Endothelial cell of umbilical vein (primary cell): ENCODE data around the gene SSBP3. TPM values are rescaled to one million over a fixed set of nuclear protein-coding genes. Genes with fewer than 3 reads are reported as not detected.

ENCODE experiments used
- BruUV-seq: library from RNA; stranded (reverse); fragments of 400-500 nt; replicated peaks from 2 replicates; lab custom pipeline; 2021; lab: Mats Ljungman, UMichigan
- CTCF ChIA-PET: fragments of 300-600, 350-600 bp; sonication (Branson Sonifier 250); formaldehyde crosslinking; loops from one replicate; lab custom pipeline; 2021; ENCODE audit warnings: antibody characterized with exemption, inconsistent platforms; lab: Charles Lee
- POLR2A ChIA-PET: fragments of 300-600, 350-600 bp; sonication (Branson Sonifier 250); formaldehyde crosslinking; loops from one replicate; lab custom pipeline; 2021; ENCODE audit warnings: antibody characterized with exemption, inconsistent platforms; lab: Charles Lee
- DNase-seq: peaks from one replicate; pipeline ENCODE4 v3.0.0-alpha.2; 2011; ENCODE audit warnings: low read depth, low spot score
- FAIRE-seq: peaks from 2 replicates; lab custom pipeline; 2011; peaks lifted over from hg19 to GRCh38; lab: Jason Lieb, UNC
- H2AFZ ChIP-seq: 2 replicates; pipeline ENCODE4 v1.6.0; 2012; ENCODE audit warnings: low read depth, low read length, control low read depth, inconsistent platforms
- H3K27ac ChIP-seq: 2 replicates; pipeline ENCODE4 v1.5.1; 2011; ENCODE audit warnings: low read depth, mild to moderate bottlenecking, control low read depth, low read length, moderate library complexity; ENCODE audit not compliant: insufficient read depth
- H3K27me3 ChIP-seq, 2 experiments: 2 replicates each; pipeline versions ENCODE4 v1.6.0 to v1.6.1; 2011; ENCODE audit warnings: low read length in 2 of 2, mixed read lengths in 1 of 2; ENCODE audit not compliant: control insufficient read depth in 2 of 2, insufficient read depth in 2 of 2
- H3K36me3 ChIP-seq, 2 experiments: 2 replicates in 1 of 2; 3 replicates in 1 of 2; pipeline ENCODE4 v1.5.1; 2011; ENCODE audit warnings: low read length in 2 of 2, mild to moderate bottlenecking in 1 of 2, moderate library complexity in 1 of 2; ENCODE audit not compliant: control insufficient read depth in 2 of 2, insufficient read depth in 2 of 2; ENCODE audit errors: extremely low read depth in 1 of 2
- H3K4me1 ChIP-seq: 3 replicates; pipeline ENCODE4 v1.5.1; 2011; ENCODE audit warnings: mild to moderate bottlenecking, low read length; ENCODE audit not compliant: control insufficient read depth, insufficient read depth; ENCODE audit errors: extremely low read depth
- H3K4me2 ChIP-seq: 2 replicates; pipeline ENCODE4 v1.6.1; 2011; ENCODE audit warnings: low read length, control low read depth, mixed read lengths; ENCODE audit not compliant: insufficient read depth
- H3K4me3 ChIP-seq, 3 experiments: fragments of 200-600 bp in 1 of 3; sonication (generic), shearing (Covaris generic) in 1 of 3; replicated peaks in 1 of 3; 2 replicates each; pipeline ENCODE4 v1.5.1; 2011 to 2016; ENCODE audit warnings: control low read depth in 3 of 3, low read length in 3 of 3, mild to moderate bottlenecking in 2 of 3, inconsistent platforms in 1 of 3, low read depth in 1 of 3, moderate library complexity in 1 of 3; ENCODE audit not compliant: insufficient read depth in 1 of 3
- H3K79me2 ChIP-seq: 2 replicates; pipeline ENCODE4 v1.6.0; 2012; ENCODE audit warnings: low read length, inconsistent platforms; ENCODE audit not compliant: control insufficient read depth, insufficient read depth
- H3K9ac ChIP-seq: replicated peaks from 2 replicates; pipeline ENCODE3; 2011; ENCODE audit warnings: low read length, control low read depth; ENCODE audit not compliant: insufficient read depth; ENCODE audit errors: extremely low read depth
- H3K9me1 ChIP-seq: replicated peaks from 3 replicates; pipeline ENCODE4 v1.6.0; 2011; ENCODE audit warnings: mild to moderate bottlenecking, low read length; ENCODE audit not compliant: control insufficient read depth, insufficient read depth; ENCODE audit errors: extremely low read depth
- H3K9me3 ChIP-seq: replicated peaks from 2 replicates; pipeline ENCODE4 v1.5.1; 2012; ENCODE audit warnings: low read length, inconsistent platforms; ENCODE audit not compliant: control insufficient read depth, insufficient read depth
- H4K20me1 ChIP-seq: replicated peaks from 2 replicates; pipeline ENCODE3; 2011; ENCODE audit warnings: mild to moderate bottlenecking, low read length; ENCODE audit not compliant: control insufficient read depth, insufficient read depth; ENCODE audit errors: extremely low read depth
- EZH2 ChIP-seq: IDR thresholded peaks from 2 replicates; pipeline ENCODE4 v1.6.1; 2012; ENCODE audit warnings: borderline replicate concordance, low read depth, mild to moderate bottlenecking, moderate library complexity, low read length, inconsistent platforms; ENCODE audit not compliant: severe bottlenecking
- FOS ChIP-seq: IDR thresholded peaks from 2 replicates; pipeline ENCODE4 v1.6.1; 2011; ENCODE audit warnings: mild to moderate bottlenecking, low read length, moderate library complexity, borderline replicate concordance; ENCODE audit not compliant: insufficient read depth
- GATA2 ChIP-seq: IDR thresholded peaks from 2 replicates; pipeline ENCODE4 v1.7.0; 2011; ENCODE audit warnings: low read depth, mild to moderate bottlenecking, moderate library complexity, mixed read lengths, low read length; ENCODE audit not compliant: insufficient read length, insufficient read depth
- JUN ChIP-seq: IDR thresholded peaks from 2 replicates; pipeline ENCODE4 v1.6.1; 2011; ENCODE audit warnings: borderline replicate concordance, low read depth; ENCODE audit not compliant: insufficient read length, insufficient read depth
- MYC ChIP-seq: IDR thresholded peaks from one replicate; pipeline ENCODE4 v1.6.1; 2011; ENCODE audit warnings: mild to moderate bottlenecking, low read depth, low read length
- POLR2A ChIP-seq: IDR thresholded peaks from 2 replicates; pipeline ENCODE4 v1.6.1; 2012; ENCODE audit warnings: low read depth, mild to moderate bottlenecking, control low read depth, low read length
- POLR2AphosphoS5 ChIP-seq: IDR thresholded peaks from 2 replicates; pipeline ENCODE4 v1.6.1; 2012; ENCODE audit warnings: low read depth, mild to moderate bottlenecking, control low read depth, low read length, moderate library complexity; ENCODE audit not compliant: insufficient read depth
- dilution Hi-C: fragments of 300-500 bp; cut with MboI; formaldehyde crosslinking; loops from one replicate; pipeline ENCODE4 v1.15.0; 2019; ENCODE audit warnings: low sequenced_read_pairs; ENCODE audit not compliant: extremely low pct_ligation_motif_present
- intact Hi-C: fragments of 100-400 bp; cut with micrococcal nuclease; formaldehyde crosslinking; loops from one replicate; pipeline ENCODE4 v1.10.0; 2022
- polyA plus RNA-seq, 4 experiments: library from polyadenylated mRNA; depleted of rRNA in 3 of 4; stranded (reverse) in 3 of 4; unstranded in 1 of 4; fragments of >200 nt; gene quantifications; 2 replicates each; pipeline versions ENCODE4 v1.2.1 to v1.2.3, GENCODE V29; 2011 to 2012; ENCODE audit warnings: missing spikeins in 1 of 4
- total RNA-seq: library from RNA; stranded (reverse); gene quantifications from 2 replicates; pipeline ENCODE4 v1.2.3, GENCODE V29; 2021
- TF ChIP-seq, protein P1 (sequence below): IDR thresholded peaks from 2 replicates; pipeline ENCODE4 v1.6.1; 2011; ENCODE audit not compliant: insufficient read depth, insufficient read length
- TF ChIP-seq, protein P2 (sequence below), 2 donors: IDR thresholded peaks; 1 replicate in 1 of 2; 2 replicates in 1 of 2; pipeline ENCODE4 v1.5.1; 2011; ENCODE audit warnings: low read length in 2 of 2, mild to moderate bottlenecking in 2 of 2, moderate library complexity in 2 of 2, control low read depth in 1 of 2, inconsistent platforms in 1 of 2, low read depth in 1 of 2; ENCODE audit not compliant: insufficient read depth in 1 of 2; ENCODE audit errors: extremely low read depth in 1 of 2

Gene SSBP3
- total and polyA plus RNA-seq, 2 donors (not counting 3 experiments of a cell fraction or from before 2014, with no cell fraction given), result 44.9 to 59.4 TPM

DNA sequence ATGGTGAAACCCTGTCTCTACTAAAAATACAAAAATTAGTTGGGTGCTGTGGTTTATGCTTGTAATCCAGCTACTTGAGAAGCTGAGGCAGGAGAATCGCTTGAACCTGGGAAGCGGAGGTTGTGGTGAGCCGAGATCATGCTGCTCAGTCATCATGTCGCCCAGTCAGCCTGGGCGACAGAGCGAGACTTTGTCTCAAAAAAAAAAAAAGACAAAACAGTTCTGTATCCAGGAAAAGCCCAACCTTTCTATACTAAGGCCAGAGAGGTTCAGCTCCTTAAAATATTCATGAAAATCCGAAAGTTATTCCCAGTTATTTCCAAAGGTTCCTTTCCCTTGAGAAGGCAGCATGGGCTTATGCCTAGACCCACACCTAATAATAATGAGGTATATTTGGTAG lies 202.0 kb downstream of the SSBP3 start:
- FAIRE-seq, result no peak
- Histone ChIP-seq H3K27me3 (no peaks in the 10 kb centered on the region), H3K9me3 (no peaks in the 10 kb centered on the region), H2AFZ (no peak overlapping the region), H3K4me1 (peaks cover 30% of the 10 kb centered on the region), H3K4me3 (no peak overlapping the region), H3K79me2 (peaks cover 28% of the 10 kb centered on the region), H3K9me1 (no peaks in the 10 kb centered on the region), H3K9ac (no peak overlapping the region), H3K36me3 (peaks cover 11 to 18% of the 10 kb centered on the region in 2 experiments), H3K27ac (no peak overlapping the region), H4K20me1 (no peaks in the 10 kb centered on the region), H3K4me2 (no peak overlapping the region)
- BruUV-seq, result no TSS peak
- TF ChIP-seq MYC (no peak), GATA2 (no peak), JUN (no peak), FOS (no peak), POLR2A (no peak), POLR2AphosphoS5 (no peak), EZH2 (no peak)
- TF ChIP-seq, protein P1, sequence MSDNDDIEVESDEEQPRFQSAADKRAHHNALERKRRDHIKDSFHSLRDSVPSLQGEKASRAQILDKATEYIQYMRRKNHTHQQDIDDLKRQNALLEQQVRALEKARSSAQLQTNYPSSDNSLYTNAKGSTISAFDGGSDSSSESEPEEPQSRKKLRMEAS, result no peak
- TF ChIP-seq, protein P2, sequence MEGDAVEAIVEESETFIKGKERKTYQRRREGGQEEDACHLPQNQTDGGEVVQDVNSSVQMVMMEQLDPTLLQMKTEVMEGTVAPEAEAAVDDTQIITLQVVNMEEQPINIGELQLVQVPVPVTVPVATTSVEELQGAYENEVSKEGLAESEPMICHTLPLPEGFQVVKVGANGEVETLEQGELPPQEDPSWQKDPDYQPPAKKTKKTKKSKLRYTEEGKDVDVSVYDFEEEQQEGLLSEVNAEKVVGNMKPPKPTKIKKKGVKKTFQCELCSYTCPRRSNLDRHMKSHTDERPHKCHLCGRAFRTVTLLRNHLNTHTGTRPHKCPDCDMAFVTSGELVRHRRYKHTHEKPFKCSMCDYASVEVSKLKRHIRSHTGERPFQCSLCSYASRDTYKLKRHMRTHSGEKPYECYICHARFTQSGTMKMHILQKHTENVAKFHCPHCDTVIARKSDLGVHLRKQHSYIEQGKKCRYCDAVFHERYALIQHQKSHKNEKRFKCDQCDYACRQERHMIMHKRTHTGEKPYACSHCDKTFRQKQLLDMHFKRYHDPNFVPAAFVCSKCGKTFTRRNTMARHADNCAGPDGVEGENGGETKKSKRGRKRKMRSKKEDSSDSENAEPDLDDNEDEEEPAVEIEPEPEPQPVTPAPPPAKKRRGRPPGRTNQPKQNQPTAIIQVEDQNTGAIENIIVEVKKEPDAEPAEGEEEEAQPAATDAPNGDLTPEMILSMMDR (IDR thresholded peaks at IDR 0.05; ENCODE audit: extremely low read depth in 1 of 2, insufficient read depth in 1 of 2, low read depth in 1 of 2, low read length in 2 of 2), result no peak
- no peak for DNase-seq
- ChIA-PET CTCF (interaction anchor here (2.8 kb wide), 1 partner anchor 83 kb away, joined by 11 read pairs; no protein-coding TSS in a partner anchor), POLR2A (no interaction called here)
- dilution Hi-C loops (no loop called here), intact Hi-C loops (loop anchor here (5.0 kb wide), 1 partner anchor 283 kb away; no protein-coding TSS in a partner anchor)
